Subcutaneous adipose tissue (tissue), 4 donors: Measurements from ENCODE around the gene RAP2C. TPM values are rescaled to one million over a fixed set of nuclear protein-coding genes. Genes with fewer than 3 reads are reported as not detected.

Experiments used
- CTCF ChIP-seq: fragments of 450-650 bp; IDR thresholded peaks from one replicate; pipeline ENCODE4 v1.5.1; 2016; ENCODE audit warnings: low read depth, mild to moderate bottlenecking, control low read depth, antibody characterized with exemption, moderate library complexity
- total RNA-seq, 4 donors: library from RNA; depleted of rRNA; stranded (reverse); fragments of >200 nt; gene quantifications; one replicate each; pipeline ENCODE4 v1.1.0, GENCODE V29; 2016

RAP2C gene
- total RNA-seq, 4 donors from 2014 or later: 22.9 to 26.9 (median 26.2) TPM

DNA sequence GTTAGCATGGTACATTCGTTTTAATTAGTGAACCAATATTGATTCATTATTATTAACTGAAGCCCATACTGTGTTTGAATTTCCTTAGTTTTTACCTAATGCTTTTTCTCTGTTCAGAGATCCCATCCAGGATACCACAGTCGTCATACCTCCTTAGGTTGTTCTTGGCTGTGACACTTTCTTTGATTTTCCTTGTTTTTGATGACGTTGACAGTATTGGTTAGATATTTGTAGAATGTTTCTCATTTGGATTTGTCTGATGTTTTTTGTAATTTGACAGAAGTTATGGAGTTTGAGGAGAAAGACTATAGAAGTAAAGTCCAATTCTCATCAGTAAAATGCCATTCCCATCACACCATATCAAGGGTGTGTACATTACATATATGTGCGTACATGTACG lies 16.2 kb upstream of the RAP2C start:
- TF ChIP-seq CTCF: no peak

DNA sequence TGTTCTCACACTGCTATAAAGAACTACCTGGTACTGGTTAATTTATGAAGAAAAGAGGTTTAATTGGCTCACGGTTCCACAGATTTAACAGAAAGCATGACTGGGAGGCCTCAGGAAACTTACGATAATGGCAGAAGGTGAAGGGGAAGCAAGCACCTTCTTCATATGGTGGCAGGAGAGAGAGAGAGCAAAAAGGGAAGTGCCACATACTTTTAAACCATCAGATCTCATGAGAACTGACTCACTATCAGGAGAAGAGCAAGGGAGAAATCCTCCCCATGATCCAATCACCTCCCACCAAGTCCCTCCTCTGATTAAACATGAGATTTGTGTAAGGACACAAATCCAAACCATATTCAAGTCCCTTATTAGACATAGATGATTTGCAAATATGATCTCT lies 12.3 kb upstream of the RAP2C start:
- TF ChIP-seq CTCF: no peak

DNA sequence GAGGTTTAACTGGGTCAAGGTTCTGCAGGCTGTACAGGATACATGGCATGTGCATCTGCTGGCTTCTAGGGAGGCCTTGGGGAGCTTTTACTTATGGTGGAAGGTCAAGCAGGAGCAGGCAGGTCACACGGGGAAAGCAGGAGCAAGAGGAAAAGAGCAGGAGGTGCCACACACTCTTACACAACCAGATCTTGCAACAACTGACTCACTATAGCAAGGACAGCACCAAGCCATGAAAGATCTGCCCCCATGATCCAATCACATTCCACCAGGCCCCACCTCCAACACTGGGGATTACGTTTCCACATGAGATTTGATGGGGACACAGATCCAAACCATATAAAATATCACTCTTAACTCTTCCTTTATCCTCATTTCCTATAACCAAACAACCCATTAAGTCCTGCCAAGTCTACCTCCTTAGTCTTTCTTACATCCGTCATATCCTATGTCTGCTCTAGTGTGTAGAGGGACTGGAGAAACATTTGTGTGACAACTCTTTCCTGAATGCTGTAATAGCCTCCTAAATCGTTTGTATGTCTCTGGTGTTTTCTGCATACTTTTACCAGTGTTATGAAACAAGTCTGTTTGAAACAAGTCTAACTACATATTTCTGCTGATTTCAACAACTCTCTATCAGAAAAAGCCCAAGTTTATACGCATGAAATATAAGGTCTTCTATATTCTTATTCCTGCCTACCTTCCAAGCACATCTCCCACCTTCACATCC lies 8.3 kb upstream of the RAP2C start:
- no peak for TF ChIP-seq CTCF

- TF ChIP-seq CTCF: no peak
Measured at GRCh38 chrX:132226169-132226568, 6.9 kb upstream of the RAP2C start.

GRCh38 chrX:132218100-132218812 lies 991 bp downstream of the RAP2C start:
- TF ChIP-seq CTCF: no peak

- no peak for TF ChIP-seq CTCF
Measured at GRCh38 chrX:132217203-132218073, 1.8 kb downstream of the RAP2C start.

DNA sequence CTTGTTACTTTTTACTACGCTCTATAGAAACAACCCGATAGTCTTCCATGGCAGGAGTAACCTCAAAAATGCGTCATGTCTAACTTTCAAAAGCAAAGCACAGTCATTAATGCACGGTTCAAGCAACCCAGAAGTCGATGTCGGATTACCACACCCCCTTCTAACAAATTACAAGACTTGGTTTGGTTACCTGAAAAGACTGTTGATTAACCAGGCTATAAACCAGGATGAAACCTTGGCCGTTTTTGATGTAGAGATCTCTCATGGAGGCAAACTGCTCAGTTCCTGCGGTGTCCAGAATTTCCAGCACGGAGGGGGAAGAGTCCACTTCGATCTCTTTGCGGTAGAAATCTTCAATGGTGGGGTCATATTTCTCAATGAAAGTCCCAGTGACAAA lies 2.4 kb downstream of the RAP2C start:
- TF ChIP-seq CTCF: no peak
